Small intestine (tissue), 7 donors: Measurements from ENCODE around the gene ATP8B1. TPM values are rescaled to one million over a fixed set of nuclear protein-coding genes. Genes with fewer than 3 reads are reported as not detected.
"Not testable (repeated sequence)": the region's sequence is repeated elsewhere in the genome, so short reads cannot be mapped to it uniquely, and the experiment has no call there.

Experiments
- DNase-seq, 2 donors: peaks; one replicate each; pipeline versions ENCODE4 v3.0.0 to v3.0.0-alpha.2; 2013
- FAIRE-seq: peaks from 2 replicates; lab custom pipeline; 2012; peaks lifted over from hg19 to GRCh38; lab: Jason Lieb, UNC
- H3K27ac ChIP-seq, 3 donors: one replicate each; pipeline ENCODE4 v1.5.1; 2013; ENCODE audit warnings: low read length in 2 of 3, mild to moderate bottlenecking in 2 of 3, control low read depth in 1 of 3, inconsistent platforms in 1 of 3, low read depth in 1 of 3, moderate library complexity in 1 of 3
- H3K27me3 ChIP-seq, 3 donors: one replicate each; pipeline ENCODE4 v1.6.1; 2013; ENCODE audit warnings: low read length in 3 of 3, inconsistent platforms in 1 of 3; ENCODE audit not compliant: control insufficient read depth in 3 of 3, insufficient read depth in 3 of 3
- H3K36me3 ChIP-seq, 3 donors: one replicate each; pipeline ENCODE4 v1.6.1; 2013; ENCODE audit warnings: low read length in 3 of 3, inconsistent platforms in 1 of 3, low read depth in 1 of 3, mild to moderate bottlenecking in 1 of 3, moderate library complexity in 1 of 3; ENCODE audit not compliant: control insufficient read depth in 3 of 3, insufficient read depth in 2 of 3
- H3K4me1 ChIP-seq, 3 donors: one replicate each; pipeline ENCODE4 v1.6.1; 2013; ENCODE audit warnings: low read length in 2 of 3, inconsistent platforms in 1 of 3, low read depth in 1 of 3, mild to moderate bottlenecking in 1 of 3, moderate library complexity in 1 of 3; ENCODE audit not compliant: control insufficient read depth in 3 of 3, insufficient read depth in 2 of 3
- H3K4me3 ChIP-seq, 3 donors: one replicate each; pipeline ENCODE4 v1.5.1; 2013; ENCODE audit warnings: low read length in 3 of 3, control low read depth in 1 of 3, inconsistent platforms in 1 of 3, low read depth in 1 of 3, mild to moderate bottlenecking in 1 of 3, moderate library complexity in 1 of 3
- H3K9me3 ChIP-seq, 2 donors: one replicate each; pipeline ENCODE4 v1.6.1; 2013; ENCODE audit warnings: low read depth in 1 of 2, low read length in 1 of 2; ENCODE audit not compliant: control insufficient read depth in 2 of 2, insufficient read depth in 1 of 2
- WGBS, 3 donors: extraction: QIAGEN DNeasy Blood & Tissue Kit; methylation state at CpG; one replicate each; pipeline ENCODE4 v1.1.7; 2013; 5-methylcytosine and 5-hydroxymethylcytosine counted together
- polyA plus RNA-seq, 4 donors: library from polyadenylated mRNA; stranded (reverse) in 3 of 4; unstranded in 1 of 4; fragments of 200-250 nt in 3 of 4; fragments of 120-200 nt in 1 of 4; gene quantifications; one replicate each; pipeline versions ENCODE4 v1.2.1 to v1.2.3, GENCODE V29; 2013
- donor health status: healthy with polysubstance abuse.
- donor health status: control.
- donor health status: control.
- donor health status: Bipolar disorder and iron deficiency.
- donor health status: healthy.

ATP8B1 gene
- polyA plus RNA-seq, 4 donors: 25.5 to 82.5 (median 42.7) TPM

DNA sequence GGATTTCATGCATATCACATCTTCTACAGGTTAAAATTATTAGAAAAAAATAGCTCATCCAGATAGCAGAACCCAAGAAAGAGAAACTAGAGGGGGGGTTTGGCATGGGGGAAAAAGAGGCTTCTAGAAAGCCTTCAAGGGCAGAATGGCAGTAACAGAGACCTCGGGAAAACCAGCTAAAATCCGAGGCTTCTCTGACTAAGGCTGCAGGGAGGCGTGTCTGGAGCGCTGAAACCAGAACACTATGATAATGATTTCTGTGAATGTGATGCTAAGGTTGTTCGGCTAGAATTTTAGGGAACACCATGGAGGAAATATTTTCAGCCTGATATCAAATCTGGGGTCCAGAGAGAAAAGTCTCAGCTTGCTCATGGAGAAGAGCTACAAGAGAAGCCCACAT, 73.0 kb downstream of the ATP8B1 start:
- WGBS, 3 donors: 82 to 87% (median 87%) methylated on average over 5 of the region's 5 CpGs
- Histone ChIP-seq H3K4me3 (no peak overlapping the region), H3K27me3 (no peaks in the 10 kb centered on the region), H3K9me3 (peaks cover 0 to 11% of the 10 kb centered on the region in 2 donors), H3K27ac (no peak overlapping the region), H3K36me3 (peaks cover 0 to 36% (median 22%) of the 10 kb centered on the region in 3 donors), H3K4me1 (peaks cover 0 to 3% (median 0%) of the 10 kb centered on the region in 3 donors)
- FAIRE-seq: no peak
- DNase-seq: no peak

DNA sequence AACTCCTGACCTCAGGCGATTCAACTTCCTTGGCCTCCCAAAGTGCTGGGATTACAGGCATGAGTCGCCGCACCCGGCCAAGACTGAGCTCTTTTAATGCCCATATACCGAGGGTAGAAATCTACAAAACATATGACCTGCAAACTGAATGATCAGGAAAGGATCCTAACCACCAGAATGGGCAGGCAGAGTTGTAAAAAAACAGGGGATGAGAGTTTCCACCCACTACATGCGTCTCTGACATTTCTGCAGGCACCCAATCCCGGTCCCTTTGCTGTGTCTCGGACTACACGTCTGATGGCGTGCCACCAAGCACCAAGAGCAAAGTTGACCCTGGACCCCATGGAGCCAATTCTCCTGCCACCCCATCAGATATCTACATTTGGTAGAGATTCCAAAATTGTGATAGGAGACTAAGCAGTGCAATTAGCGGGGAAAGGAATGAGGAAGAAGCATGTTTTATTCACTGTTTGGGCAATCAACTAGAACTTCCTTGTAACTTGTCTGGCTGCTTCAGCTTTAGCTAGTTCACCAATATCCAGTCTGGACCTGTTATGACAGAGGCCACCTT, 74.1 kb downstream of the ATP8B1 start:
- WGBS, 3 donors: 20 to 47% (median 44%) methylated on average over 11 of the region's 11 CpGs
- Histone ChIP-seq H3K36me3 (peaks cover 0 to 33% (median 22%) of the 10 kb centered on the region in 3 donors), H3K27me3 (no peaks in the 10 kb centered on the region), H3K9me3 (peaks cover 0 to 11% of the 10 kb centered on the region in 2 donors), H3K27ac (peak overlapping the region in 2 of 3 donors; percentile 3 to 75), H3K4me1 (peaks cover 0 to 3% (median 0%) of the 10 kb centered on the region in 3 donors), H3K4me3 (no peak overlapping the region)
- DNase-seq: peak; percentile 46 to 70
- no peak for FAIRE-seq

DNA sequence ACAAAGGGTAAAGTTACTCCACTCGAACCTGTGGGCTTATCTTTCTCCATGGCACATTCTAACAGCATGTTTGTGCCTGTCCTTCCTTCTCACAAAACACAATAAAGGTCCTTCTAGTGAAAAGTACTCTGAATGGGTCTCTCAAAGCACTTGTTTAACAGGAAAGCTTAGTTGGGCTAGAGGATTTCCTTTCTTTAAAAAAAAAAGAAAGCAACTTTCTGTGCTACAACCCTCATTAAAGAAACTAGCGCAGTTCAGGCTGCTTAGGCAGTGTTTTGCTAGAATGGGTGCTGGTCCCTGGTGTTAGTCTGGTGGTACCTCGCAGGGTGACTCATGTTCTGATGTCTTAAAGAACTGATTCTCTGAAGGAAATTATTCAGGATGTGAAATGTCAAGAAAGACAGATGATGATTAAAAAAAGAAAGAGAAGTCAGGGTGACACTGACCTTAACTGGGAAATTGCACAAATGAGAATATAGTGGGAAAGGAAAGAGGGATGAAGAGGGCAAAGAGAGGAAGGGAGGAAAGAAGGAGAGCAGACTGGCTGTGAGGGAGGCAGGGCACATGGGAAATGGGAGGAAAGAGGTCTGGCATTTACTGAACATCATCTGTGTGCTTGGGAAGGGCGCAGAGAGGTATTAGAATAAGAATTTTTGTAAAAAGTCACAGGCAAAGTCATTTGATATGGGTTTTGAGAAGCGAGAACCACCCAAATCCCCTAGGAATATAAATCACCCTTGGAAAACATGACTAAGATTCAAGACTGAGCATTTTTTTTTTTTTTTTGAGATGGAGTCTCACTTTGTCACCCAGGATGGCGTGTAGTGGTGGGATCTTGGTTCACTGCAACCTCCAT, 74.9 kb downstream of the ATP8B1 start:
- Histone ChIP-seq H3K27ac (no peak overlapping the region), H3K4me1 (peaks cover 0 to 3% (median 0%) of the 10 kb centered on the region in 3 donors), H3K27me3 (no peaks in the 10 kb centered on the region), H3K9me3 (peaks cover 0 to 11% of the 10 kb centered on the region in 2 donors), H3K4me3 (no peak overlapping the region), H3K36me3 (peaks cover 0 to 33% (median 22%) of the 10 kb centered on the region in 3 donors)
- WGBS, 3 donors: 60 to 70% (median 63%) methylated on average over 6 of the region's 6 CpGs
- FAIRE-seq (no peak), DNase-seq (no peak)

DNA sequence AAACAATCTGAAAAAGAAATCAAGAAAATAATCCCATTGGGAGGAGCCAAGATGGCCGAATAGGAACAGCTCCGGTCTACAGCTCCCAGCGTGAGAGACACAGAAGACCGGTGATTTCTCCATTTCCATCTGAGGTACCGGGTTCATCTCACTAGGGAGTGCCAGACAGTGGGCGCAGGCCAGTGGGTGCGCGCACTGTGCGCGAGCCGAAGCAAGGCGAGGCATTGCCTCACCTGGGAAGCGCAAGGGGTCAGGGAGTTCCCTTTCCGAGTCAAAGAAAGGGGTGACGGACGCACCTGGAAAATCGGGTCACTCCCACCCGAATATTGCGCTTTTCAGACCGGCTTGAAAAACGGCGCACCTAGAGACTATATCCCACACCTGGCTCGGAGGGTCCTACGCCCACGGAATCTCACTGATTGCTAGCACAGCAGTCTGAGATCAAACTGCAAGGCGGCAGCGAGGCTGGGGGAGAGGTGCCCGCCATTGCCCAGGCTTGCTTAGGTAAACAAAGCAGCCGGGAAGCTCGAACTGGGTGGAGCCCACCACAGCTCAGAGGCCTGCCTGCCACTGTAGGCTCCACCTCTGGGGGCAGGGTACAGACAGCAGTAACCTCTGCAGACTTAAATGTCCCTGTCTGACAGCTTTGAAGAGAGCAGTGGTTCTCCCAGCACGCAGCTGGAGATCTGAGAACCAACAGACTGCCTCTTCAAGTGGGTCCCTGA, 83.7 kb downstream of the ATP8B1 start:
- FAIRE-seq, H3K9me3 ChIP-seq, H3K27ac ChIP-seq, DNase-seq, H3K4me3 ChIP-seq, H3K4me1 ChIP-seq, H3K36me3 ChIP-seq, H3K27me3 ChIP-seq: not testable (repeated sequence)
- WGBS, 3 donors: 88 to 89% (median 89%) methylated on average over 25 to 31 of the region's 31 CpGs

DNA sequence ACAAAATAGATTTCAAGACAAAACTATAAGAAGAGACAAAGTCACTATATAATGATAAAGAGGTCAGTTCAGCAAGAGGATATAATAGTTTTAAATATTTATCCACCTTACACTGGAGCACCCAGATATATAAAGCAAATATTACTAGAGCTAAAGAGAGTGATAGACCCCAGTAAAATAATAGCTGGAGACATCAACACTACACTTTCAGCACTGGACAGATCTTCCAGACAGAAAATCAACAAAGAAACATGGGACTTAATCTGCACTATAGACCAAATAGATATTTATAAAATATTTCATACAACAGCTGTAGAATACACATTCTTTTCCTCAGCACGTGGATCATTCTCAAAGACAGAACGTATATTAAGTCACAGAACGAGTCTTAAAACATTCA, 86.6 kb downstream of the ATP8B1 start:
- Histone ChIP-seq H3K4me3 (no peak overlapping the region), H3K27me3 (no peaks in the 10 kb centered on the region), H3K4me1 (peaks cover 0 to 13% (median 2%) of the 10 kb centered on the region in 3 donors), H3K9me3 (peaks cover 0 to 4% of the 10 kb centered on the region in 2 donors), H3K36me3 (peaks cover 0 to 17% (median 0%) of the 10 kb centered on the region in 3 donors), H3K27ac (no peak overlapping the region)
- FAIRE-seq (no peak), DNase-seq (no peak)
- 75 to 95% (median 78%) methylated on average over 3 of the region's 3 CpGs for WGBS, 3 donors

DNA sequence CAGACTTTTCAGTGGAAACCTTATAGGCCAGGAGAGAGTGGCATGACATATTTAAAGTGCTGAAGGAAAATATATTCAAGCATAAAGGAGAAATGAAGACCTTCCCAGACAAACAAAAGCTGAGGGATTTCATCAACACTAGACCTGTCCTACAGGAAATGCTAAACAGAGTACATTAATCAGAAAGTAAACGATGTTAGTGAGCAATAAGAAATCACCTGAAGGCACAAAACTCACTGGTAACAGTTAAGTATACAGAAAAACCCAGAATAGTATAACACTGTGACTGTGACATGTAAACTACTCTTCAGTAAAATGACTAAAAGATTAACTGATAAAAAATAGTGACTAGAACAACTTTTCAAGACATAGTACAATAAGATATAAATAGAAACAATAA, 87.4 kb downstream of the ATP8B1 start:
- no peak overlapping the region for H3K27ac ChIP-seq
- H3K4me1 ChIP-seq: peaks cover 0 to 14% (median 2%) of the 10 kb centered on the region in 3 donors
- WGBS, 3 donors: 23 to 58% (median 34%) methylated on average over 1 of the region's 1 CpG
- no peak for DNase-seq
- no peak overlapping the region for H3K4me3 ChIP-seq
- no peaks in the 10 kb centered on the region for H3K27me3 ChIP-seq
- FAIRE-seq: no peak
- peaks cover 0 to 4% of the 10 kb centered on the region in 2 donors for H3K9me3 ChIP-seq
- H3K36me3 ChIP-seq: peaks cover 0 to 19% (median 2%) of the 10 kb centered on the region in 3 donors

DNA sequence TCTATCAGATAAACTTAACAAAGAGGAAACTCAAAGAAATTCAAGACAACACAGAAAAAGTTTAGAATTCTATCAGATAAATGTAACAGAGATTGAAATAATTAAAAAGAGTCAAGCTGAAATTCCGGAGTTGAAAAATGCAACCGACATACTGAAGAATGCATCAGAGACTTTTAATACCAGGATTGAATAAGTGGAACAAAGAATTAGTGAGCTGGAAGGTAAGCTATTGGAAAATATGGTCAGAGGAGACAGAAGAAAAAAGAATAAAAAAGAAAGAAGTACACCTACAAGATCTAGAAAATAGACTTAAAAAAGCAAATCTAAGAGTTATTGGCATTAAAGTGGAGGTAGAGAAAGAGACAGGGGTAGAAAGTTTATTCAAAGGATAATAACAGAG, 88.0 kb downstream of the ATP8B1 start:
- WGBS, 3 donors: 96 to 100% (median 96%) methylated on average over 2 of the region's 2 CpGs
- H3K36me3 ChIP-seq: peaks cover 0 to 24% (median 2%) of the 10 kb centered on the region in 3 donors
- H3K27ac ChIP-seq: no peak overlapping the region
- H3K9me3 ChIP-seq: peaks cover 0 to 4% of the 10 kb centered on the region in 2 donors
- FAIRE-seq (no peak), DNase-seq (no peak)
- H3K4me3 ChIP-seq: no peak overlapping the region
- peaks cover 0 to 14% (median 2%) of the 10 kb centered on the region in 3 donors for H3K4me1 ChIP-seq
- H3K27me3 ChIP-seq: no peaks in the 10 kb centered on the region

DNA sequence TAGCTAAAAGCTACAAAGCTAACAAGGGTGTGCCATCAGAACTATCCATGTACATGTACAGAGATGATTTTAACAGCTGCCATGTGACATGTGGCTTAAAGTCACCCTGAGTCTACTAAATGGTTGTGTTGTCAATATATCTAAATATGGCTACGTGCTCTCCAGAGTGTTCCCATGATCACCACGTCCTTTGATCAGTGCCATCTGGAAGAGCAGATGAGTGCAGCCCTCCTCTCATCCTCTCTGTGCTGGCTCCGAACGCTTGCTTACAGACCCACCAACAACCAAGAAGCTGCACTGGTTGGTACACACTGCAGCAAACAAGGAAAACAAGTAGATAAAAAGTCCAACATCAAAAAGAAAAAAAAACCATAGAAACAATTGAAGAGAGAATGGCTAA, 92.9 kb downstream of the ATP8B1 start:
- no peak overlapping the region for H3K4me3 ChIP-seq
- no peak overlapping the region for H3K27ac ChIP-seq
- no peaks in the 10 kb centered on the region for H3K27me3 ChIP-seq
- H3K36me3 ChIP-seq: peaks cover 0 to 25% (median 2%) of the 10 kb centered on the region in 3 donors
- 85 to 93% (median 90%) methylated on average over 4 of the region's 4 CpGs for WGBS, 3 donors
- FAIRE-seq: no peak
- DNase-seq: no peak
- peaks cover 2 to 24% (median 5%) of the 10 kb centered on the region in 3 donors for H3K4me1 ChIP-seq
- no peaks in the 10 kb centered on the region for H3K9me3 ChIP-seq
